Fibroblast of gingiva (primary cell): Measurements from ENCODE around the gene UNC93B1.
"Not testable (repeated sequence)": the region's sequence is repeated elsewhere in the genome, so short reads cannot be mapped to it uniquely, and the experiment has no call there.

Source experiments
- DNase-seq: peaks from one replicate; pipeline ENCODE4 v3.0.0-alpha.2; 2011; ENCODE audit warnings: low read depth

The UNC93B1 gene

GRCh38 chr11:67991347-67992121, 12.4 kb downstream of the UNC93B1 start:
- DNase-seq = not testable (repeated sequence)

DNA sequence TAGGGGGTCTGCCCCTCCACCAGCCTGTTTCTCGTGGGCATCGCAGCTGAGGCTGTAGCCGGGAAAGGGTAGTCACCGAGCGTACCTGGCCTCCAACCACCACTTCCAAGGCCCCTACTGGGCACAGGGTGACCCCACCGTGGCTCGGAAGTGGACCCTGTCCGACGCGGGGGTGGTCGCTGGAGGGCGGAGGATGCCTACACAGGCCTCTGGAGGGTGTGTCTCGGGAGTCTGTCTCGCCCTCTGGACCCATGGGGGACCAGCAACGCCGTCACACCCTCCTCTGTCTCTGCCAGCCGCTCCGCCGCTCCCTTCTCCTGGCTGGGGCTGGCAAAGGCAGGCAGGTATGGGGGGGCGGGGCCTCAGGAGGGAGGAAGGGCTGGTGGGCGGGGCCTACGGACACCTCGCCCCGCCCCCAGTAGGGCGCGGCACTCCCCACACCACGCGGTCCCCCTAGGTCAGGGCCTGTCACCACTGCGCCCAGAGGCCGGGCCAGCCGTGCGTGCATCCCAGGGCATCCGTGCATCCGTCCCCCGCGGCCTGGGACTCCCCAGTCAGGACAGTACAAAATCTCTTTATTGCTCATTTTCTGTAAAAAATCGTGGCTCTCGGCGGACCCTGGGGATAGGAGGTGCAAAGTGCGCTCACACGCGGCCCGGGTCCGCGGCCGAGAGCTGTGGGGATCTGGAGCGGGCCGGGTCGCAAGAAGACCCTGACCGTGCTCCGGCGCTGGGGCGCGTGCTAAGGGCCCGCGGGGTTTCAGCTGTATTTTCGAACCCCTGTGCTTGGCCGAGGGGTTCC, 13.2 kb downstream of the UNC93B1 start:
- DNase-seq = not testable (repeated sequence)

DNA sequence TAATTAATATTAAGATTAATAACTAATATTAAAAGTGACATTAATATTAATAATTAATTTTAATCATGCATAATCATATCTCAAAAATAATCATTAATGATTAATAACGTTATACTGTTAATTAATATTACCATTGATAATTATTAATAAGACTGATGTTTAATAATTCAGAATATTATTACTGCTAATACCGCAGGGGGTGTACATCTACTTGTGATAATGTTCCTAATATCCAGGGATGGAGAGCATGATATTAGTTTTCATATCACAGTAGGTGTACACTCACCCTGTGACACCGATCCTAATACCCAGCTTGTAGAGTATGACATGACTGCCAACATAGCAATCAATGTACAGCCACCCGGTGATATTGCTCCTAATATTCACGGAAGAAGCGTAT, 18.6 kb downstream of the UNC93B1 start:
- not testable (repeated sequence) for DNase-seq

DNA sequence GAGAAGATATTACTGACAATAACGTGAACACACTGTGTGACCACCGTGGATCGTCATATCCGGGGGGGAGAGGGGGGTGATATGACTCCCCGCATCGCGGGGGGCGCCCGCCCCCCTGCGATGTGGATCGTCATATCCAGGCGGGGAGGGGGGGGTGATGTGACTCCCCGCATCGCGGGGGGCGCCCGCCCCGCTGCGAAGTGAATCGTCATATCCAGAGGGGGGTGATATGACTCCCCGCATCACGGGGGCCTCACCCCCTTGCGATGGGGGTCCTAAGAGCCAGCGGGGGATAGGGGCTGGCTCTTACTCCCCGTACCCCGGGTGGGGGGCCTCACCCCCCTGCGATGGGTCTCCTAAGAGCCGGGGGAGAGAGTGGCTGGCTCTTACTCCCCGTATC, 19.9 kb downstream of the UNC93B1 start:
- no peak for DNase-seq

DNA sequence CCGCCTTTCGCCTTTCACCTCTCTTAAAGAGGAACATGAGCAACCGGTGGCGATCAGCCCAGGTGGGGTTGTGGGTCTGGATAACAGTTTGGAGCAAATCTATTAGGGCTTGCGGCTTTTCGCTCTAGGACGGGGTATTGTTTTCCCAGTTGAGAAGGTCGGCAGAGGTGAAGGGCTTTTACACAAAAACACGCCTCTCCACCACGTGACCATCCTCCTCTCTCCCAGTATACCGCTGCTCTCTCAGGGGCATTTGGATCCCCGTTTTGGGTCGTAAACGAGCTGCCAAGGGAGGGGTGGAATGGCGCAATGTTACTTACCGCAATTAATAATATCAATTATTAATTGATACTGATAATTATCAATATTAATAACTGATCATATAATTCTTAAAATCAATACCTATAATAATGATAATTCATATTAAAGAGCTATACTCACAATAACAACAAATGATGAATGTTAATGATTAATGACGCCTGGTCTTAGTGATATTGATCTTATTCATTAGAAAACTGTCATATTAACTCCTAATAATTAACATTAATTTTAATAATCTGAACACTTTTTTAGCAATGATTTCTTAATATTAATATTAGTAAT, 21.5 kb downstream of the UNC93B1 start:
- not testable (repeated sequence) for DNase-seq

DNA sequence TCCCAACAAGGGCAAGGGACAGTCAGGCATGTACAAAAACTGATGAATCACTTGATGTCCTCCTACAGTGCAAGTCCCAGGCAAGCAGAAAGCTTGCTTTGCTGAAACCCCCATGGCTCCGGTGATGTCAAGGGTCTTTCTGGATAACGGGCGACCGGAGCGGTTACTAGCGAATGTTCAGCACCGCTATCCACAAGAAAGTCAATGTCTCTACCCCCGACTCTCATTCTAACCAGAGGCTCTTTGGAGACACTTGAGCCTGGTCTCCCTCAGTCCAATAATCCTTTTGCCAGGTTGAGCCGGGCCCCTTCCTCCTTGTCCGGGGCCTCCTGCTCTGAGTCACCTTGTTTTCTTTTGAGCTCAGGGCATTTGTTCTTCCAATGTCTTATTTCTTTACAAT, 22.7 kb downstream of the UNC93B1 start:
- DNase-seq = not testable (repeated sequence)

DNA sequence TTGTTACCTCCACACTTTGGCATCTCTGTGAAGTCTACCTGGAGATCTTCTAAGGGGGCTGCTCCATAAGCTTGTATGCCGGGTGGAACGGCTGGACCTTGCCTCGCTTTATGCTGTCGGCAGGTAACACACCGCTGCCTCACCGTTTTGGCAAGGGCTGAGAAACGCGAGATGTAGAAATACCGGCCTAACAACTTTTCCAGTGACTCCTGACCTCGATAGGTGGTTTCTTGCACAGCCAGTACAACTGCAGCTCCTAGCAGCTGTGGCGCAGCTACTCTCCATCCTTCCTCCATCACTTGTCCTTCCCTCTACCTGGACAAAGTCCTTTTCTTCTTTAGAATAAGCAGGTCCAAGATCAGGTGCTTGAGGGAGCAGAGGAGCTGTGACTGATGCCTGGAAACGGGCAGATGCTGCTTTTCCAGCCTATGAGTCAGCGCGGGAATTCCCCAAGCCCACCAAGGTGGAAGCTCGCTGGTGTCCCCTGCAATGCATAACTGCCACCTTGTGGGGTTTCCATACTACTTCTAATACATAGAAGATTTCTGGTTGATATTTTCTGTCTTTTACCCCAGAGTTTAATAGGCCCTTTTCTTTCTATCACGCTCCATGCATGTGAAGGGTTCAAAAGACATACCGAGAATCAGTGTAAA, 25.0 kb downstream of the UNC93B1 start:
- DNase-seq = not testable (repeated sequence)

DNA sequence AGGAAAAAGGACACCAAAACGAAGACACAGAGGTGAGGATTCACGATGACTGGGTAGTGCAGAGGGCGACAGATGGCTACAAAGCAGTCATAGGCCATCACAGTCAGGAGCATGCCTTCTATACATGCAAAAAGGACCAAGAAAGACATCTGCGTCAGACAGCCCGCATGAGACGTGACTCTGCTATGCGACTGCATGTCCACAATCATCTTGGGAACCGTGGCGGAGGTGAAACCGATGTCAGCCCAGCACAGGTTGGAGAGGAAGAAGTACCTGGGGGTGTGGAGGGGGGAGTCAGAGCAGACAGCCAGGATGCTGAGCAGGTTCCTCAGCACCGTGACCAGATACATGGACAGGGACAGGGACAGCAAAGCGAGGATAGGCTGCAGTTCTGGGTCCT, 29.2 kb downstream of the UNC93B1 start:
- DNase-seq = not testable (repeated sequence)

GRCh38 chr11:67965830-67966348, 38.0 kb downstream of the UNC93B1 start:
- DNase-seq = not testable (repeated sequence)

GRCh38 chr11:67964746-67965145, 39.2 kb downstream of the UNC93B1 start:
- DNase-seq = not testable (repeated sequence)

GRCh38 chr11:67963879-67964278, 40.0 kb downstream of the UNC93B1 start:
- not testable (repeated sequence) for DNase-seq

GRCh38 chr11:67963217-67963616, 40.7 kb downstream of the UNC93B1 start:
- DNase-seq = not testable (repeated sequence)

DNA sequence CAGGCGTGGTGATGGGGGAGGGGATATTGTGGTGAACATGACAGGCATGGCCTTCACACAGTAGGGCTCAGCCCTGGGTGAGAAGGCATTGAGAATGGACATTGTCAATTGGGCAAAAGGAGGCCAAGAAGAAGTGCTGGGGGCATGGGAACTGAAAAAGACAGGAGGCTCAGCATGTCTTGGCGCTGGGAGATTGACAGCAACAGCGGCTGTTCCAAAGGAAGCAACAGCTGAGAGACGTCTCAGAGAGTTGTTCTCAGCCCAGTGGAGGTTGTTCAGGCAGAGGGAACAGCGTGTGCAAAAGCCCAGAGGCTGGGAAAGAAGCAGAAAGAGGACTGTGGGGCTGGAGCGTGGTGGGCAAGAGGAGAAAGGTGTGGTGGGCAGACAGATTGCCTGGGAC, 47.7 kb downstream of the UNC93B1 start:
- not testable (repeated sequence) for DNase-seq

DNA sequence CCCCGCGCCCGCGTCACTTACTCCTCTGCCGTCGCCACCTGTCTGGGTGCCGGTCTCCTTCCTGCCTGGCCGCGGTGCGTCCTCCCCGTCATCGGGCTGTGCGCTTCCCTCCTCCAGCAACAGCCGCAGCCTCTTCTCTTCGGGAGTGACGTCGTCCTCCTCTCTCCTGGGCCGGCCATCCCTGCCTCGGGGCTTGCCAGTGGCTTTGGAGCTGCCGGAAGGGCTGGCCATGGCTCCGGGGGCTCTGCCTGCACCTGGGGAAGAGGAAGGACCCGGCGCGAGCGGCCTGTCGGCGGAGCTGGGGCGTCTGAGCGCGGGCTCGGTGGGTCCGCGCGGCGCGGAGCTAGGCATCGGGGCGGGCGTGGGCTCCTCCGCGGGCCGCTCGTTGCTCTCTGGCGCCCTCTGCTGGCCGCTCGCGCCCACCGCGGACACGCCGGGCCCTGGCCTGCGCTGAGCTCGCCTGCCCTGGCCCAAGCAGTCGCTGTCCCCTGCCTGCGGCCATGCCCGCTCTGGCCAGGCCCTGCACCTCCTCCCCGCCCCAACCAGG, 48.4 kb downstream of the UNC93B1 start:
- peak; percentile 35 for DNase-seq

- not testable (repeated sequence) for DNase-seq
Observed at GRCh38 chr11:67954971-67955370, 48.9 kb downstream of the UNC93B1 start.

DNA sequence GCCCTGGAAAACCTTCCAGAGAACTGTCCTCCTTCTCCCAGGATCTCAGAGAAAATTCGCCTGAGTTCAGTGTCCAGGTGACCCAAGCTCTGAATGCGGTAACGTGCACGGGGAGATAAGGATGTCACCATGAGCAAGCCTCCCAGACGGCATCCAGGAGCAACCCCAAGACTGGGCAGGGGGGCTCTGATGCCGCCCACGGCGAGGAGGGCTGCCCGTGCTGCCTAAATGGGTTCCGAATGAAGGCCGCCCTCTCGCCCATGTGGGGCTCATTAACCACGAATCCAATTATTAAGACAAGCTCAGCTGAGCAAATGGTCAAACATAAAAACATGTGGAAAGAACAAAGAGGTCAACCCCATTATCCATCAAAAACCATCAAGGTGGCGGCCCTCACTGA, 49.6 kb downstream of the UNC93B1 start:
- not testable (repeated sequence) for DNase-seq

DNA sequence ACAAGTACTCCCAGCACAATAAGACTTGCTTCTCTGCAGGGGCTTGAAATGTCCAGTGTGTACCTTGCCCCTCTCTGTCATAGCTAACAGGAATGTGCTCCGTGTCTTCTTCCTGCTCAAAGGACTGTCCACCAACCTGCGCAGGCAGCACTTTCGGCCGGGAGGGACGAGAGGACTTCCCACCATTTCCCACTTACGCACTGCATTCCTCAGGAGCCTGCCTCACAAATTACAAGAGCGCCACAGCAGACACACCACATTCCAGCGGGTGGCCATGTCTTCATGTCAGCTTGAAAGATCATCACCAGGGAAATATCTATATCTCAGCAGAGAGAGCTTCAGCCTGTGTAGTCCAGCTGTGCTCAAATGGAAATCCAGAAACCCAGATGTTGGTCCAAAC, 53.2 kb downstream of the UNC93B1 start:
- not testable (repeated sequence) for DNase-seq

GRCh38 chr11:67947785-67948184, 56.1 kb downstream of the UNC93B1 start:
- DNase-seq = not testable (repeated sequence)

GRCh38 chr11:67946403-67946802, 57.5 kb downstream of the UNC93B1 start:
- DNase-seq = not testable (repeated sequence)

GRCh38 chr11:67943406-67943805, 60.5 kb downstream of the UNC93B1 start:
- DNase-seq = not testable (repeated sequence)
